Measurements from ENCODE around the gene ARGLU1.

Gene ARGLU1

DNA sequence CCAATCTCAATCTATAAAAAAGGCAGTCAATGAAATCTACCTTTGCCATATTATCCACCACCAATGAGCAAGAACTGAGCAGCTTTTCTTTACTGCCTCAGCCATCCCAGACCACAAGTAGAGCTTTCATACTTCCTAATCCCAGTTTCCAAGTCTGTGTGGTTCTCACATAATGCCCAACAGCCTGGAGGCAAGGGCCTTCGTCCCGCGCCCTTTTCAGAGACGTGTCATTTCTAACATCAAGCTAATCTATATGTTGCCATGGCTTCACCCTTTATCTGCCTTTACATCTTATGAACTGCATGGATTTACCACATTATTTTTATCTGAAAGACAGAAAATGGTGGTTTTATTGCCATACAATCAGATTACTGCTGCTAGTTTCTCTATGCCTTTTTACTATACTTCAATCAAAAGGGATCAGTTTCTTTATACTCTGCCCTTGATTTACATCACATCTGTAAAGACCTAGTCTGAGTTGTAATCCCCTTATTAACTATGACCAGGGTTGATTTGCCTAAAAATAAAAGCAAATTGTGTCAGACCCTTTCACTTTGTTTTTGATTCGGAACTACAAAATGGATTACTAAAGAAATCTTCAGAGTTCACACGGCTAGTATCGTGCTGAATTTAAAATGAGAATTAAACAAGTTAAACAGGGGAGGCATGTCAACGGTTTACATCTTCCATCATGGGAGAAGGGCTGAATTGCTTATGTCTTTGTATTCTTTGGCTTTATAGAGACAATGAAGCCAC is 38.3 kb downstream of the ARGLU1 start:
- Histone ChIP-seq H3K9me3 (ENCODE audit: control insufficient read depth in 1 of 2, low read length in 2 of 2) (no peaks in the 10 kb centered on the region), H3K36me3 (ENCODE audit: control insufficient read depth in 1 of 2, insufficient read depth in 2 of 2, low read length in 2 of 2) (no peaks in the 10 kb centered on the region), H3K27me3 (ENCODE audit: low read depth, low read length) (no peaks in the 10 kb centered on the region), H3K27ac (ENCODE audit: low read length) (peak overlapping the region; percentile 35), H3K4me1 (ENCODE audit: control insufficient read depth in 1 of 2, insufficient read depth in 2 of 2, low read length in 2 of 2) (peaks cover 0 to 20% of the 10 kb centered on the region in 2 donors), H3K4me3 (ENCODE audit: low read depth in 1 of 2, low read length in 2 of 2) (peak overlapping the region in 1 of 2 donors; percentile 13)

DNA sequence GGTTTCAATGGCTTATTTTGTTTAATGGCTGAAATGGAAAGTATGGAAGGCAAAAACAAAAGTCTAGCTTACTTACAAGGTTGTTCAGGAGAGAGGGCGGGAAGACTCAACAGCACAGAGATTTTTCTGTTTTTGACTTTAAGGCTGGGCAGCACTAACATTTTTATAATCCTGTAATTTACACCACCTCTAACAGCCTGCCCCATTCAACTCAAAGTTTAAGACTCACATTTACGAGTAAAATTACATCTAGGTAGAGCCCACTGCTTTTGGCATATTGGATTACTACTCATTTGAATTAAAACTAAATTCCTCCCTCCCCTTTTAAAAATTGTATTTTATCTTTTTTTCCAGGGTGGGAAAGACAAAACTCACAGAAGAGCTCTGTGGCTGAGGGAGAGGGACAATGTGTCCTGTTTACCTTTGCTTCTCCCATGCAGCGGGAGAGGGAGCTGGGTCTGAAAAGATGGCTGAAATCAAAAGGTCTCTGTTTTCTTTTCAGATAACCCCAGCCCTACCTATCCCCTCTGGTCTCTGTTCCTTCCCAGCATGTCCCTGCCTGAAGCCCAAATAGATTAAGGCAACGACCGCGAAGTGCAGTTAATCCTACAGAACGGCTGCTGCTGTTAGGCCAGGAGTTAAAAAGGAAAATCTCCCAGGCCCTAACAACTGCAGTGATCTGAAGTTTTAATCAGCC is 39.1 kb downstream of the ARGLU1 start:
- H3K9me3 ChIP-seq (ENCODE audit: control insufficient read depth in 1 of 2, low read length in 2 of 2) = no peaks in the 10 kb centered on the region
- peaks cover 0 to 26% of the 10 kb centered on the region in 2 donors for H3K4me1 ChIP-seq (ENCODE audit: control insufficient read depth in 1 of 2, insufficient read depth in 2 of 2, low read length in 2 of 2)
- no peaks in the 10 kb centered on the region for H3K27me3 ChIP-seq (ENCODE audit: low read depth, low read length)
- no peak overlapping the region for H3K4me3 ChIP-seq (ENCODE audit: low read depth in 1 of 2, low read length in 2 of 2)
- H3K27ac ChIP-seq (ENCODE audit: low read length) = no peak overlapping the region
- no peaks in the 10 kb centered on the region for H3K36me3 ChIP-seq (ENCODE audit: control insufficient read depth in 1 of 2, insufficient read depth in 2 of 2, low read length in 2 of 2)

DNA sequence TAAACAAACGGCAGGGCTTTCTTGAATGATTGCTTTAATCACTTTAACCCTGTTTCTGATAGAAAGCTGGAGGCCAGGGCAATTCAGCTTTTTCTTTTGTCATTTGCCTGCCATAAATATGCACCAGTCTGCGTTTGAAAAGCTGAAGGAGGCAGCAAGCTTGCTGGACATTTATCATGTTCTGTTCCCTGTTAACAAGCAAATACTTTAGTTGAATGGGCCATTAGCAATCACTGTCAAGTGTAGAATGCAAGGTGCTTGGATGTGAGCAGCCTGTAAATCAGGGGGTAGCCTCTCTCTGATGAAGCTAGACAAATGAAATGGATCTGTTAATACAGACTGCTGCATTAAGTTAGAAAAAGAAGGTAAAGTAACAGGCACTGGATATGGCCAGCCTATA is 40.1 kb downstream of the ARGLU1 start:
- Histone ChIP-seq H3K9me3 (ENCODE audit: control insufficient read depth in 1 of 2, low read length in 2 of 2) (no peaks in the 10 kb centered on the region), H3K36me3 (ENCODE audit: control insufficient read depth in 1 of 2, insufficient read depth in 2 of 2, low read length in 2 of 2) (no peaks in the 10 kb centered on the region), H3K27ac (ENCODE audit: low read length) (no peak overlapping the region), H3K4me1 (ENCODE audit: control insufficient read depth in 1 of 2, insufficient read depth in 2 of 2, low read length in 2 of 2) (peaks cover 0 to 28% of the 10 kb centered on the region in 2 donors), H3K4me3 (ENCODE audit: low read depth in 1 of 2, low read length in 2 of 2) (no peak overlapping the region), H3K27me3 (ENCODE audit: low read depth, low read length) (no peaks in the 10 kb centered on the region)

DNA sequence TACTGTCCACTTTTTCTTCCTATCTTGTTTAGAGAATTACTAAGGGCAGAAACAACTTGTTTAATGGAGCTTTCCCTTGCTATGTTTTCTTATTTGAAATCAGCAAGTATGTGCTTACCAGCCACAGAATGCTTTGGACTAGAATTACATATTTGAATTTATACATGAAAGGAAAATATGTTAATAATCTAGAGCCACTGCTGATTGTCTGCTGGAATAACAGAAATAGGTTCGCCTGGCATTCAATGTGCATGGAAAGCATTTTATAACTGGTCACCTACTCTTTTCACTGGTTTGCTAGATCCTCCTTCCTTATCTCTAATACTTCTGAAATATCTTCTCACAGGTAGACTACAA is 40.5 kb downstream of the ARGLU1 start:
- H3K36me3 ChIP-seq (ENCODE audit: control insufficient read depth in 1 of 2, insufficient read depth in 2 of 2, low read length in 2 of 2) = no peaks in the 10 kb centered on the region
- peaks cover 0 to 27% of the 10 kb centered on the region in 2 donors for H3K4me1 ChIP-seq (ENCODE audit: control insufficient read depth in 1 of 2, insufficient read depth in 2 of 2, low read length in 2 of 2)
- no peaks in the 10 kb centered on the region for H3K9me3 ChIP-seq (ENCODE audit: control insufficient read depth in 1 of 2, low read length in 2 of 2)
- no peak overlapping the region for H3K27ac ChIP-seq (ENCODE audit: low read length)
- H3K27me3 ChIP-seq (ENCODE audit: low read depth, low read length) = no peaks in the 10 kb centered on the region
- no peak overlapping the region for H3K4me3 ChIP-seq (ENCODE audit: low read depth in 1 of 2, low read length in 2 of 2)

DNA sequence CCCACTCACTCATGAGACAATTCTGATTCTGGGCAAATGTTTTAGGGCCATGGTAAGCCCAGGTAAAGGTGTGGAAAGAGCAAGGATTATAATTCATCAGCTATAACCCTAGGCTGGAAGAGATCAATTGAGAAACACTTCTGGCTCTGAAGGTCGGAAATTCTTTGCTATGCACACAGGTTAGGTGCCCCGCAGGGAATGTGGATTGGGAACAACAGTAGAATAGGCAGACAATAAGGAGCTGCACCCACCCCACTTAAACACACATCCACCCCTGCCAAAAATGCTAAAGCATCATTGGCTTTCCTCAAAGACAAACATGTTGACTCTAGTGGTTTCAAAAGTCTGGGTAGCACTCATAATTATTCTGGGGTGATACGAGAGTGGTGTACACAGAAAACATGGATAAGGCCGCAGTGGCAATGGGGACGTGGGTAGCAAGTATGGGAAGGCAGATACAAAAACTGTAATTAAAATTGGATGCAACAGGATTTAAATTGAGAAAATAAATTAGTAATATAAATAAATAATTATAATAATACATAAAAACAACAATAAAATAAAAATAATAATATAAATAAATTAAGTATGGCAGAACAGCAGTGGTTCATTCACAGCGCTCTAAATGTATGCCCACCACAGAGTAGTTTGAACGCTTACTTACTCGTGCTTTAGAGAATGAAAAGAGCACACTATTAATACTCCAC is 41.0 kb downstream of the ARGLU1 start:
- H3K27ac ChIP-seq (ENCODE audit: low read length) = no peak overlapping the region
- H3K27me3 ChIP-seq (ENCODE audit: low read depth, low read length) = no peaks in the 10 kb centered on the region
- H3K36me3 ChIP-seq (ENCODE audit: control insufficient read depth in 1 of 2, insufficient read depth in 2 of 2, low read length in 2 of 2) = no peaks in the 10 kb centered on the region
- H3K4me3 ChIP-seq (ENCODE audit: low read depth in 1 of 2, low read length in 2 of 2) = no peak overlapping the region
- peaks cover 0 to 25% of the 10 kb centered on the region in 2 donors for H3K4me1 ChIP-seq (ENCODE audit: control insufficient read depth in 1 of 2, insufficient read depth in 2 of 2, low read length in 2 of 2)
- no peaks in the 10 kb centered on the region for H3K9me3 ChIP-seq (ENCODE audit: control insufficient read depth in 1 of 2, low read length in 2 of 2)

DNA sequence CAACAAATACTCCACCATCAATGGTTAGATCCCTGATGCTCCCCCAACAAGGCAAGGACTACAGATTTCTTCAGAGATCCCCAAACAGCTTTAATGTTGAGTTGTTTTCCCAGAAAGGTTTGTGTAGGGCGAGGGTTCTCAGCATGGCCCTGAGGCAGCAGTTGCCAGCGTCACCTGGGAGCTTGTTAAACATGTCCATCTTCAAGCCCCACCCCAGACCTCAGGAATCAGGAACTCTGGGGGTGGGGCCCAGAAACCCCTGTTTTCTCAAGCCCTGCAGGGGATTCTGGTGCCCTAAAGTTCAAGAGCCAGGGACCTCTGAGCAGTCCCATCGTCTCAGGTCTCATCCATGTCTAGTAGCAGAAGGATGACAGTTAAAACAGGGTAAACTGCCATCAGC is 42.1 kb downstream of the ARGLU1 start:
- Histone ChIP-seq H3K27me3 (ENCODE audit: low read depth, low read length) (no peaks in the 10 kb centered on the region), H3K4me1 (ENCODE audit: control insufficient read depth in 1 of 2, insufficient read depth in 2 of 2, low read length in 2 of 2) (peaks cover 0 to 28% of the 10 kb centered on the region in 2 donors), H3K36me3 (ENCODE audit: control insufficient read depth in 1 of 2, insufficient read depth in 2 of 2, low read length in 2 of 2) (no peaks in the 10 kb centered on the region), H3K4me3 (ENCODE audit: low read depth in 1 of 2, low read length in 2 of 2) (no peak overlapping the region), H3K9me3 (ENCODE audit: control insufficient read depth in 1 of 2, low read length in 2 of 2) (no peaks in the 10 kb centered on the region), H3K27ac (ENCODE audit: low read length) (no peak overlapping the region)

DNA sequence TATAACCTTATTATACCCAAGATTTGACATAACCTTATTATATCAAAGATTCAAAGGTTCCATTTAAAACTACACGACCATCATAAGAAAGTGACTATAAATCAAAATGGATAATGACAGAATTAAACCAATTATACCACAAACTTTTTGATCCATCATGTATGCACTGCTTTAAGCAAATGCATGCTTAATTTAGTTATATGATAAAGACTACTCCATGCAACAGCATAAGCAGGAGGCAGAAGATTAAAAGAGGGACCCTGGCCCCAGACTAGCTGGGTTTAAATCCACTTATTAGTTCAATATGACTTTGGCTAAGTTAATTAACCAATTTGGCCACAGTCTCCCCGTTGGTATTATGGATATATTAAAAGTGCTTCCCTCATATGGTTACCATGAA is 43.8 kb downstream of the ARGLU1 start:
- Histone ChIP-seq H3K36me3 (ENCODE audit: control insufficient read depth in 1 of 2, insufficient read depth in 2 of 2, low read length in 2 of 2) (no peaks in the 10 kb centered on the region), H3K4me3 (ENCODE audit: low read depth in 1 of 2, low read length in 2 of 2) (no peak overlapping the region), H3K4me1 (ENCODE audit: control insufficient read depth in 1 of 2, insufficient read depth in 2 of 2, low read length in 2 of 2) (peaks cover 0 to 39% of the 10 kb centered on the region in 2 donors), H3K27me3 (ENCODE audit: low read depth, low read length) (no peaks in the 10 kb centered on the region), H3K9me3 (ENCODE audit: control insufficient read depth in 1 of 2, low read length in 2 of 2) (no peaks in the 10 kb centered on the region), H3K27ac (ENCODE audit: low read length) (no peak overlapping the region)

DNA sequence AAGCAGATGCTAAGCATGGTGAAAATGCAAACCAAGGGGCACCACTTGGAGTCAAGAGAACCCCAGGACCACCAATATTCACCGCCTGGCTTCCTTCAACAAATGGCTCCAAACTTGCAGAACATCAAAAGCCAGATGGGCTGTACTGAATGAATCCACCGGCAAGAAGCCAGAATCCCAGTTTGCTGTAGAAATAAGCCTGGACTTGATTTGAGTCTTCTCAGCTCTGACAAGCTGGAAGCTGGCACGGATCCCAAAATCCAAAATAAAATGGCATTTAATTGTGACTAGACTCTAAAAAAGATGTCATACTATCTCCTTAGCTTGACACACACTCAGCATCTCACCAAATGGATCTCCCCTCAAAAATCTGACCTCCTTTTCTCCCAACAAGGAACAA is 44.4 kb downstream of the ARGLU1 start:
- Histone ChIP-seq H3K27me3 (ENCODE audit: low read depth, low read length) (no peaks in the 10 kb centered on the region), H3K27ac (ENCODE audit: low read length) (no peak overlapping the region), H3K36me3 (ENCODE audit: control insufficient read depth in 1 of 2, insufficient read depth in 2 of 2, low read length in 2 of 2) (no peaks in the 10 kb centered on the region), H3K9me3 (ENCODE audit: control insufficient read depth in 1 of 2, low read length in 2 of 2) (no peaks in the 10 kb centered on the region), H3K4me1 (ENCODE audit: control insufficient read depth in 1 of 2, insufficient read depth in 2 of 2, low read length in 2 of 2) (peaks cover 0 to 39% of the 10 kb centered on the region in 2 donors), H3K4me3 (ENCODE audit: low read depth in 1 of 2, low read length in 2 of 2) (no peak overlapping the region)

DNA sequence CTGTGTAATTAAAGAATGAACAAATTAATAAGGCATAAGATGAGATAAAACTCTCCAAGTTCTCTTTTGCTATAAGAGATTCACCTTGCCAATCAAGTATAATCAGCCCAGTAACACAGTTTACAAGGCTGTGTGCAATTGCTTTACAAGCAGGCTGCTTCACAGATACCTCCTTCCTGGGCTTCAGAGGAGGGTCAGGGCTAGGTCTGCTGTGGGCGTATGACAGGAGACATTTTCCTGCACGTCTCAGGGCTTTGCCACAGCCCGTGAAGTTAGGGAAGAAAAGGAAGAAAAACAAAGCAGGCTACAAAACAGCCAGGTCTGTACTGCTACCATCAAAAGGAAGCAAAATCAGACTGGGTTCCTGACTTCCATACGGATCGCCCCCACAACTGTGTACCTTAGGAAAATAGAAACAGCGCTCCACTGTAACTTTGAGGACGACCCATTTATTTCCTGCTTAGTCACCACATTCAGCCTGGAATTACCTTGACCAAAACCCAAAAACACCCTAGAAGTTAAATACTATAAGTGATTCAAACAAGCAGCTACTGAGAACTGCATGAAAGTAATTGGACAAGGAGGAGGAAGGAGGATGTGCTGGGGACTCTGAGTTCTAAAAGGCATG is 44.9 kb downstream of the ARGLU1 start:
- H3K4me1 ChIP-seq (ENCODE audit: control insufficient read depth in 1 of 2, insufficient read depth in 2 of 2, low read length in 2 of 2) = peaks cover 0 to 39% of the 10 kb centered on the region in 2 donors
- no peak overlapping the region for H3K4me3 ChIP-seq (ENCODE audit: low read depth in 1 of 2, low read length in 2 of 2)
- H3K9me3 ChIP-seq (ENCODE audit: control insufficient read depth in 1 of 2, low read length in 2 of 2) = no peaks in the 10 kb centered on the region
- no peaks in the 10 kb centered on the region for H3K36me3 ChIP-seq (ENCODE audit: control insufficient read depth in 1 of 2, insufficient read depth in 2 of 2, low read length in 2 of 2)
- H3K27me3 ChIP-seq (ENCODE audit: low read depth, low read length) = no peaks in the 10 kb centered on the region
- no peak overlapping the region for H3K27ac ChIP-seq (ENCODE audit: low read length)

DNA sequence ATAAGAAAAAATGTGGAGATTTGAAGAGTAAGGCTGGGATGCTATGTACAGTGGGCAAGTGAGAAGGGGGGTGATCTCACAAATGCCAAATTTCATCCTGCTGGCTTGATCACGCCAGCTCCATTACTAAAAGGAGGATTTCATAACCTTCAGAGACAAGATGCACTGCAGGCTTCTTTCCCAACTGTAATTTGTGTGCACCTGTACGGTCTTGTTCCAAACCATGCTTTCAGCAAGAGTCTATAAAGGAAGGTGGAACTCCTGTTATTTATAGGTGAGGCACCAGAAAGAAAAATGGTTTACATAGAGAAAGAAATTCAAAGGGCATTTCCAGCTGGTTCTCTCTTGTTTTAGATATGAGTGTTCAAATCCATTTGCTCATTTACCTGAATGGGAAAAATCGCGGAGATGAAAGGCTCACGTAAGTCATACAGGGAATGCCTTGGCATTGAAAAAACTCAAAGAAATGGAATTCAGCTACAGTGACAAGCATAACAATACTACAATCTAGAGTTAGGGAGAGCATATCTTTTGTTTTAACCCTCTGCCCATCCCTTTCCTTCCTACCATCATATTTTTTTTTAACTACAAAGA is 45.7 kb downstream of the ARGLU1 start:
- Histone ChIP-seq H3K9me3 (ENCODE audit: control insufficient read depth in 1 of 2, low read length in 2 of 2) (no peaks in the 10 kb centered on the region), H3K27ac (ENCODE audit: low read length) (no peak overlapping the region), H3K27me3 (ENCODE audit: low read depth, low read length) (no peaks in the 10 kb centered on the region), H3K4me3 (ENCODE audit: low read depth in 1 of 2, low read length in 2 of 2) (no peak overlapping the region), H3K36me3 (ENCODE audit: control insufficient read depth in 1 of 2, insufficient read depth in 2 of 2, low read length in 2 of 2) (no peaks in the 10 kb centered on the region), H3K4me1 (ENCODE audit: control insufficient read depth in 1 of 2, insufficient read depth in 2 of 2, low read length in 2 of 2) (peaks cover 0 to 32% of the 10 kb centered on the region in 2 donors)

All from muscle layer of duodenum (tissue), 2 donors.